GM21619 (cell line): Measurements from ENCODE around the gene KIR2DL4.
"Not testable (repeated sequence)": the region's sequence is repeated elsewhere in the genome, so short reads cannot be mapped to it uniquely, and the experiment has no call there.

Experiments
- ATAC-seq: cut with Tn5 transposase; IDR thresholded peaks from one replicate; pipeline ENCODE4 v1.9.1; 2021; ENCODE audit not compliant: unreplicated experiment

Gene KIR2DL4

DNA sequence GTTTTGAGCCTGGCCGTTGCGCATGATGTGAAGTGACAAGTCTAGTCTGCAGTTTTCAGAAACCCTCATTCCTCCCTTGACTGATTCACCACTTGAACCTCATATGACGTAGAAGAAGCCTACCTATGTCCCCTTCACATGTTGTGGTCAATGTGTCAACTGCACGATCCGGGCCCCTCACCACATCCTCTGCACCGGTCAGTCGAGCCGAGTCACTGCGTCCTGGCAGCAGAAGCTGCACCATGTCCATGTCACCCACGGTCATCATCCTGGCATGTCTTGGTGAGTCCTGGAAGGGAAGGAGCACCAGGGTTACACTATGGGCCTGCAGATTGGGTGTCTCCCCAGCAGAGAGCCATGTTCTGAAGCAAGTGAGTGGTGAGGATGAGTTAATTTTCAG lies at the start of gene KIR2DL4:
Gene KIR2DL4 (plus strand): TSS at position 201 of the 400 bp plus-strand sequence. CDS start 42 bp downstream, at position 243.
- ATAC-seq = no peak

DNA sequence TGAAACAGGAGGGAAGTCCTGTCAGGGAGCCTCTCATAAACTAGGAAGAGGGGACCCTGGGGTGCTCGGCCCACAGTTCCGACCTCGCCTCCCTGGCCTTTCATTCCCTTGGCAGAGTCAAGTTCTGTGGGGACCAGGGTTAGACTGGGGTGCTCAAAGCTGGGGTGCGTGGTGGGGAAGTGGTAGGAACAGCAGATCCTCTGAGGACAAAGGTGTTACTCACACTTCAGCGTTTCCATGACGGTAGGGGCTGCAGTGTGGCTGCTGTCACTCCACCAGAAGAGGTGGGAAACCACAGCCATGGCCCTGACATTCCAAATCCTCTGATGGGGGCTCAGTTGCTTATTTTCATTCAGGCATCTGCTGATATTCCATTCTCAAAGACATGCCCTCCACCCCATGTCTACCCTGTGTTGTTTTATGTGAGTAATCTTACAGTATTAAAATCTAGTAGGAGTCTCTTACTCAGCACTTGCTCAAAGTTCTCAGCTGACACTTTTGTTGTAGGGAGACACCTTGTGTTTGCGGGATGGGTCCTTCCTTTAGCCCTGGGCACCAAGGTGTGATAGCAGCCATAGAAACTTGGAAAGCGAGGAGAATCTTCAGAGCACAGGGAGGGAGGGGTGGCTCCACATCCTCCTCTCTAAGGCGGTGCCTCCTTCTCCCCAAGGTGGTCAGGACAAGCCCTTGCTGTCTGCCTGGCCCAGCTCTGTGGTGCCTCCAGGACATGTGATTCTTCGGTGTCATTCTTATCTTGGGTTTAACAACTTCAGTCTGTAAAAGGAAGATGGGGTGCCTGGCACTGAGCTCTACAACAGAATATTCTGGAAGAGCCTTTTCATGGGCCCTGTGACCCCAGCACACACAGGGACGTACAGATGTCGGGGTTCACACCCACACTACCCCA lies 47.0 kb upstream of the KIR2DL4 start:
- ATAC-seq = not testable (repeated sequence)

DNA sequence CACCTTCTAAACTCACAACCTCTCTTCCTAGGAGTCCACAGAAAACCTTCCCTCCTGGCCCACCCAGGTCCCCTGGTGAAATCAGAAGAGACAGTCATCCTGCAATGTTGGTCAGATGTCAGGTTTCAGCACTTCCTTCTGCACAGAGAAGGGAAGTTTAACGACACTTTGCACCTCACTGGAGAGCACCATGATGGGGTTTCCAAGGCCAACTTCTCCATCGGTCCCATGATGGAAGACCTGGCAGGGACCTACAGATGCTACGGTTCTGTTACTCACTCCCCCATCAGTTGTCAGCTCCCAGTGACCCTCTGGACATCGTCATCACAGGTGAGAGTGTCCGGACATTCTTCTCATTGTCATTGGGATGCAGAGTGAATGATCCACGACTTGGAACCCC lies 44.8 kb upstream of the KIR2DL4 start:
- not testable (repeated sequence) for ATAC-seq

DNA sequence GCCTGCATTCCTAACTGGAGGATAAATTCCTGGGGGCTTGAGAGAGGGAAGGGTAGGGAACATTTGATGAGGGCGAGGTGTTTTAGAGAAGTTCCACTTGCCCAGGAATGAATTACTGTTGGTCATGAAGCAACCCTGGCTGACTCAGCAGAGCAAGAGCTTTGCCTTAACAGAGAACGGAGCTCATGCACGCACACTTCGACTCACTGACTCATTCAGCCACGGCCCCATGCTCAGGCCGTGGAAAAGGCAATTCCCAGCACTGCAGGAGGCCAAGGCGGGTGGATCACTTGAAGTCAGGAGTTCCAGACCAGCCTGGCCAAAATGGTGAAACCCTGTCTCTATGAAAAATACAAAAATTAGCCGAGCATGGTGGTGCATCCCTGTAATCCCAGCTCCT lies 39.2 kb upstream of the KIR2DL4 start:
- ATAC-seq = not testable (repeated sequence)

DNA sequence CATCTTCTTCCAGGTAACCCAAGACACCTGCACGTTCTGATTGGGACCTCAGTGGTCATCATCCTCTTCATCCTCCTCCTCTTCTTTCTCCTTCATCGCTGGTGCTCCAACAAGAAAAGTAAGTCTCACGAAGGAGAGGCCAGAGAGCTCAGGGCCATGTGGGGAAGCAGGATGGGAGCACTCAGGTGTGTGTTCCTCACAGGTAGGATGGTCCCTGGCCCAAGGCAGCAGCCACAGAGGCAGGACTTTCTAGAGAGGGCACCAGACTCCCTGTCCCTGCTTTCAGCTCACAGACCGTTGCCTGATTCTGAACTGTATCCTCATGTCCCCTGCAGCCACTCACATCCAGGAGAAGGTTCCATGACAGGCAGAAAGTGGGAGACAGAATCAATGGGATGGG lies 36.9 kb upstream of the KIR2DL4 start:
- not testable (repeated sequence) for ATAC-seq

DNA sequence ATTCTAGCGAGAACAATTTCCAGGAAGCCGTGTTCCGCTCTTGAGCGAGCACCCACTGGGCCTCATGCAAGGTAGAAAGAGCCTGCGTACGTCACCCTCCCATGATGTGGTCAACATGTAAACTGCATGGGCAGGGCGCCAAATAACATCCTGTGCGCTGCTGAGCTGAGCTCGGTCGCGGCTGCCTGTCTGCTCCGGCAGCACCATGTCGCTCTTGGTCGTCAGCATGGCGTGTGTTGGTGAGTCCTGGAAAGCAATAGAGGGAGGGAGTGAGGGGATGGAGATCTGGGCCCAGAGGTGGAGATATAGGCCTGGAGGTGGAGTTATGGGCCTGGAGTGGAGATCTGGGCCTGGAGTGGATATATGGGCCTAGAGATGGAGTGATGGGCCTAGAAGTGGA lies 33.8 kb upstream of the KIR2DL4 start, which contains the start of gene KIR2DL1:
Gene KIR2DL1 (plus strand): TSS at position 148 of the 400 bp plus-strand sequence. CDS start 58 bp downstream, at position 206.
- not testable (repeated sequence) for ATAC-seq

DNA sequence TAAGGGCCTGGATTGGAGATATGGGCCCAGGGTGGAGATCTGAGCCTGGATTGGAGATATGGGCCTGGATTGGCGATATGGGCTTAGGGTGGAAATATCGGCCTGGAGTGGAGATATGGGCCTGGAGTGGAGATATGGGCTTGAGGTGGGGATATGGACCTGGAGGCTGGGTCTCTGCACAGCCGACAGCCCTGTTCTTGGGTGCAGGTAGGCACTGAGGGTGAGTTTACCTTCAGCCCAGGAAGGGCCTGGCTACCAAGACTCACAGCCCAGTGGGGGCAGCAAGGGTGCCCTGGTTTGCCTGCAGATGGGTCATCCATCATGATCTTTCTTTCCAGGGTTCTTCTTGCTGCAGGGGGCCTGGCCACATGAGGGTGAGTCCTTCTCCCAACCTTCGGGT lies 32.9 kb upstream of the KIR2DL4 start:
- not testable (repeated sequence) for ATAC-seq

DNA sequence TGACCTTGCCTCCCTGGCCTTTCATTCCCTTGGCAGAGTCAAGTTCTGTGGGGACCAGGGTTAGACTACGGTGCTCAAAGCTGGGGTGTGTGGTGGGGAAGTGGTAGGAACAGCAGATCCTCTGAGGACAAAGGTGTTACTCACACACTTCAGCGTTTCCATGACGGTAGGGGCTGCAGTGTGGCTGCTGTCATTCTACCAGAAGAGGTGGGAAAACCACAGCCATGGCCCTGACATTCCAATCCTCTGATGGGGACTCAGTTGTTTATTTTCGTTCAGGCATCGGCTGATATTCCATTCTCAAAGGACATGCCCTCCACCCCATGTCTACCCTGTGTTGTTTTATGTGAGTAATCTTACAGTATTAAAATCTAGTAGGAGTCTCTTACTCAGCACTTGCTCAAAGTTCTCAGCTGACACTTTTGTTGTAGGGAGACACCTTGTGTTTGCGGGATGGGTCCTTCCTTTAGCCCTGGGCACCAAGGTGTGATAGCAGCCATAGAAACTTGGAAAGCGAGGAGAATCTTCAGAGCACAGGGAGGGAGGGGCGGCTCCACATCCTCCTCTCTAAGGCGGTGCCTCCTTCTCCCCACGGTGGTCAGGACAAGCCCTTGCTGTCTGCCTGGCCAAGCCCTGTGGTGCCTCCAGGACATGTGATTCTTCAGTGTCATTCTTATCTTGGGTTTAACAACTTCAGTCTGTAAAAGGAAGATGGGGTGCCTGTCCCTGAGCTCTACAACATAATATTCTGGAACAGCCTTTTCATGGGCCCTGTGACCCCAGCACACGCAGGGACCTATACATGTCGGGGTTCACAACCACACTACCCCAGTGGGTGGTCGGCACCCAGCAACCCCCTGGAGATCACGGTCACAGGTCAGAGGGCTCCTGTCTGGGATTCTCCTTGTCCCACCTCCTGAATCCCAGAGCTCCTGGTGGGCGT lies 32.1 kb upstream of the KIR2DL4 start:
- not testable (repeated sequence) for ATAC-seq

DNA sequence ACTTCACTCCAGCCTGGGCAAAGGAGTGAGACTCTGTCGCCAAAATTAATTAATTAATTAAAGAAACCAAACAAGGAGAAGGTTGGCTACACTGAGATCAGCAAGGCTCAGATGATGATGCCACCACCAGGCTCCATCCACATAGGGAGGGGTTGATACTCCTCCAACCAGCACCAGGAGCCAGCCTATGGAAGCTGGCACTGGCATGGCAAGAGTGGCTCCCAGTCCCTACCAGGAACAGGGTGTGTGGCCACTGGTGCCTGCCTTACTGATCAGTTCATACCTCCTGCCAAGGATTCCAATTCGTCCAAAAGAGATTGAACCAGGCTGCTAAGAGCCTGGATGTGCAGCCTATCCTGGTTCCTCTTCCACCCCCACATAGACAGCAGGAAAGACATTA lies 30.7 kb upstream of the KIR2DL4 start:
- ATAC-seq = not testable (repeated sequence)

DNA sequence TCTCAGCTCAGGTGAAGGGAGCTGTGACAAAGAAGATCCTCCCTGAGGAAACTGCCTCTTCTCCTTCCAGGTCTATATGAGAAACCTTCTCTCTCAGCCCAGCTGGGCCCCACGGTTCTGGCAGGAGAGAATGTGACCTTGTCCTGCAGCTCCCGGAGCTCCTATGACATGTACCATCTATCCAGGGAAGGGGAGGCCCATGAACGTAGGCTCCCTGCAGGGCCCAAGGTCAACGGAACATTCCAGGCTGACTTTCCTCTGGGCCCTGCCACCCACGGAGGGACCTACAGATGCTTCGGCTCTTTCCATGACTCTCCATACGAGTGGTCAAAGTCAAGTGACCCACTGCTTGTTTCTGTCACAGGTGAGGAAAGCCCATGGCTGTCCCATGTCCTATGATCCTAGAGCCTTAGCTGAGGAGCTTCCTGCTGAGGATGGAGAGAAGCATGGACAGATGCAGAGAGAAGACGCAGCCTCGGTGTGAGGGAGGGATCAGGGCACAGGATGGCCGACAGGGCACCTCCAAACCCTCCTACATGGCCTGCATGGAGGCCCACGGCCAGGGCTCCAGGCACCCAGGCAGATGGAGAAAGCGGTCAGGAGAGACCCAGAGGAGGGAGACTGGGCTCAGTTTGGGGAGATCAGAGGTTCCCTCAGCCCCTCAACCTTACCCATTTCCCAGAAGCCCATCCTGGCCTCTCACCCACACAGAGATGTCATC lies 28.2 kb upstream of the KIR2DL4 start:
- ATAC-seq = not testable (repeated sequence)

DNA sequence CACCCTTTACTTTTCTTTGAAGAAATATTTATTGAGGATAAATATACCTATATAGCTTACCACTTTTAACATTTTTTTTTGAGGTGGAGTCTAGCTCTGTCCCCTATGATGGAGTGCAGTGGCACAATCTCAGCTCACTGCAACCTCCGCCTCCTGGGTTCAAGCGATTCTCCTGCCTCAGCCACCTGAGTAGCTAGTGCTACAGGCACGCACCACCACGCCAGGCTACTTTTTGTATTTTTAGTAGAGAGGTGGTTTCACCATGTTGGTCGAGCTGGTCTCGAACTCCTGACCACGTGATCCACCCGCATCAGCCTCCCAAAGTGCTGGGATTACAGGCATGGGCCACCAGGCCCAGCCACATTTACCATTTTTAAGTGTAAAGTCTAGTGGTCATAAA lies 27.6 kb upstream of the KIR2DL4 start:
- ATAC-seq = not testable (repeated sequence)

DNA sequence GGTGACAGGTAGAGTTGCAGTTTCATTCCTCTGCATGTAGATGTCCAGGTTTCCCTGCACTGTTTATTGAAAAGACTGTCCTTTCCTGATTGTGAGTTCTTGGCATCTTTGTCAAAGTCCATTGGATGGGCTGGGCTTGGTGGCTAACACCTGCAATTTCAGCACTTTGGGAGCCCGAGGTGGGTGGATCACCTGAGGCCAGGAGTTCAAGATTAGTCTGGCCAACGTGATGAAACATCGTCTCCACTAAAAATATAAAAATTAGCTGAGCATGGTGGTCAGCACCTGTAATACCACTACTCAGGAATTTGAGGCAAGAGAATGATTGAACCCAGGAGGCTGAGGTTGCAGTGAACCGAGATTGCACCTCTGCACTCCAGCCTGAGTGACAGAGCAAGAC lies 25.6 kb upstream of the KIR2DL4 start:
- ATAC-seq = not testable (repeated sequence)

DNA sequence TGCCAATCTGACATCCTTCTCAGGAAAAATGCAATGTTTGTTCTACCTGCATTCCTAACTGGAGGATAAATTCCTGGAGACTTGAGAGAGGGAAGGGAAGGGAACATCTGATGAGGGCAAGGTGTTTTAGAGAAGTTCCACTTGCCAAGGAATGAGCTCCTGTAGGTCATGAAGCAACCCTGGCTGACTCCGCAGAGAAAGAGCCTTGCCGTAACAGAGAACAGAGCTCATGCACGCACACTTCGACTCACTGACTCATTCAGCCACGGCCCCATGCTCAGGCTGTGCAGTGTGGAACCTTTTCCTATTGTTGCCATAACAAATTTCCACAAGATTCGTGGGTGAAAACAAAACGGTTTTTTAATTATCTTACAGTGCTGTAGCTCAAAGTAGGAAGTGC lies 24.5 kb upstream of the KIR2DL4 start:
- ATAC-seq = not testable (repeated sequence)

DNA sequence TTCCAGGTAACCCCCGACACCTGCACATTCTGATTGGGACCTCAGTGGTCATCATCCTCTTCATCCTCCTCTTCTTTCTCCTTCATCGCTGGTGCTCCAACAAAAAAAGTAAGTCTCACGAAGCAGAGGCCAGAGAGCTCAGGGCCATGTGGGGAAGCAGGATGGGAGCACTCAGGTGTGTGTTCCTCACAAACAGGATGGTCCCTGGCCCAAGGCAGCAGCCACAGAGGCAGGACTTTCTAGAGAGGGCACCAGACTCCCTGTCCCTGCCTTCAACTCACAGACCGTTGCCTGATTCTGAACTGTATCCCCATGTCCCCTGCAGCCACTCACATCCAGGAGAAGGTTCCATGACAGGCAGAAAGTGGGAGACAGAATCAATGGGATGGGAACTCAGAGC lies 20.5 kb upstream of the KIR2DL4 start:
- ATAC-seq = not testable (repeated sequence)

DNA sequence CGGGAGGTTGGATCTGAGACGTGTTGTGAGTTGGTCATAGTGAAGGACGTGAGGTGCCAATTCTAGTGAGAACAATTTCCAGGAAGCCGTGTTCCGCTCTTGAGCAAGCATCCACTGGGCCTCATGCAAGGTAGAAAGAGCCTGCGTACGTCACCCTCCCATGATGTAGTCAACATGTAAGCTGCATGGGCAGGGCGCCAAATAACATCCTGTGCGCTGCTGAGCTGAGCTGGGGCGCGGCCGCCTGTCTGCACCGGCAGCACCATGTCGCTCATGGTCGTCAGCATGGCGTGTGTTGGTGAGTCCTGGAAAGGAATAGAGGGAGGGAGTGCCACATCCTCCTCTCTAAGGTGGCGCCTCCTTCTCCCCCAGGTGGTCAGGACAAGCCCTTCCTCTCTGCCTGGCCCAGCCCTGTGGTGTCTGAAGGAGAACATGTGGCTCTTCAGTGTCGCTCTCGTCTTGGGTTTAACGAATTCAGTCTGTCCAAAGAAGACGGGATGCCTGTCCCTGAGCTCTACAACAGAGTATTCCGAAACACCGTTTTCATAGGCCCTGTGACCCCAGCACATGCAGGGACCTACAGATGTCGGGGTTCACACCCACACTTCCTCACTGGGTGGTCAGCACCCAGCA lies 17.2 kb upstream of the KIR2DL4 start:
- not testable (repeated sequence) for ATAC-seq

DNA sequence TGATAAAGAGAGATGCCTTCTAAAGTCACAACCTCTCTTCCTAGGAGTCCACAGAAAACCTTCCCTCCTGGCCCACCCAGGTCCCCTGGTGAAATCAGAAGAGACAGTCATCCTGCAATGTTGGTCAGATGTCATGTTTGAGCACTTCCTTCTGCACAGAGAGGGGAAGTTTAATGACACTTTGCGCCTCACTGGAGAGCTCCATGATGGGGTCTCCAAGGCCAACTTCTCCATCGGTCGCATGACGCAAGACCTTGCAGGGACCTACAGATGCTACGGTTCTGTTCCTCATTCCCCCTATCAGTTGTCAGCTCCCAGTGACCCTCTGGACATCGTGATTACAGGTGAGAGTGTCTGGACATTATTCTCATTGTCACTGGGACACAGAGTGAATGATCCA lies 15.3 kb upstream of the KIR2DL4 start:
- ATAC-seq = not testable (repeated sequence)

DNA sequence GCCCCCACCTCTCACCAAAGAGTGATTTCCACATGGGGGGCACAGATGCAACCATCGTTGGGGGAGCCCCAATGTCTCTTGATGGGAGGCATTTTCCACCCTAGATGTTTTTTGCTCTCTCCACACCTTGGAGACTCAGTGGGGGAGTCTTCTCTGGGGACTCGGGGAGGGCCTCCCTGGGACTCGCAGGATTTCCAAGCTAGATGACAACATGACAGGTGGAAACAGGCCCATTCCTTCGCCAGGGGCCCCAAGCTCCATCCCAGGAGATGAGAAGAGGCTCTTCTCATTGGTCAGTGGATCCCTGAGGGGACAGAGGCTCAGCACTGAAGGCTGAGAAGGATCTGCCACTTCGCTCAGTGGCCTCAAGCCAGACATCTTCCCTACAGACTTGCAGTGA lies 12.7 kb upstream of the KIR2DL4 start:
- no peak for ATAC-seq

DNA sequence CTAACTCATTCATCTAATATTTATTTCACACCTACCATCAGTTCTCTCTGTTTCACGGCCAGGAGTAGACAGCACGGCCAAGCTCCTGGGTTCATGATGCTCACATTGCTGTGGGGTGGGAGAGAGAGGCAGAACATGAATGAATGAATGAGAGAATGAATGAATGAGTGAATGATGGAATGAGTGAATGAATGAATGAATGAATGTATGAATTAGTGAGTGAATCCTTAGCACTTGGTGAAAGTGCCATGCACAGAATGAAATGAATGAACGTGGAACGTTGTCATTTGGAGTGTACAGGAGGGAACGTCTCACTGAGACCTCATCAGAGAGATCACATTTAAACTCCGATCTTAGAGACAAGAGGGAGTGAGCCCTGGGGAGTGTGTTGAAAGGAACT lies 11.9 kb upstream of the KIR2DL4 start:
- no peak for ATAC-seq

DNA sequence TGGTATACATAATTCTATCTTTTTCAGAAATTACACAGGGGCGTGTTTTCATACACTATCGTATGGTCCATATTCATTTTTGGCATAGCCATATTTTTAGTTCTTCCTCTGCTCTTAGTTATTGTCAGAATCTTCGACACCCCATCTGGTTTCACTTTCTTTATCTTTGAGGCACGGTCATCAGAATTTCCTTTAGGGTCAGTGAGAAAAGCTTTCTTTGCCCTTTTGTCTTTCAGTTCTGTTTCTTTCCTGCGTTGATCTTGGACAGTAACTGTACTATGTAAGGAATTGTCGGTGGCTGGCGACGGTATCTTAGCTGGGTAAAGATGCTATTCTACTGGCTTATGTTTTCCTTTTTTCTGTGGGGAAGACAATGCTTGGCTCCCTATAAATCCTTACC lies 10.6 kb upstream of the KIR2DL4 start:
- no peak for ATAC-seq

DNA sequence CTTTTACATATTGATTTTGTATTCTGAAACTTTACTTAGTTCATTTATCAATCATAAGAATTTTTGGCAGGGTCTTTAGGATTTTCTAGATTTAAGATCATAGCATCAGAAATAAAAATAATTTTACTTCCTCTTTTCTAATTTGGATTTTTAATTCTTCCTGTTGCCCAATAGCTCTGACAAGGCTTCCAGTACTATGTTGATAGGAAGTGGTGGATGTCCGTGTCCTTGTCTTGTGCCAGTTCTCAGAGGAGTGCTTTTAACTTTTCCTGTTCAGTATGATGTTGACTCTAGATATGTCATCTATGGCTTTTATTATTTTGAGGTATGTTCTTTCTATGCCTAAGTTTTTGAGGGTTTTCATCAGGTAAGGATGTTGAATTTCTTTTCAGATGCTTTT lies 7.7 kb upstream of the KIR2DL4 start:
- ATAC-seq = no peak
